Measurements from ENCODE around the gene FGF6.

DNA sequence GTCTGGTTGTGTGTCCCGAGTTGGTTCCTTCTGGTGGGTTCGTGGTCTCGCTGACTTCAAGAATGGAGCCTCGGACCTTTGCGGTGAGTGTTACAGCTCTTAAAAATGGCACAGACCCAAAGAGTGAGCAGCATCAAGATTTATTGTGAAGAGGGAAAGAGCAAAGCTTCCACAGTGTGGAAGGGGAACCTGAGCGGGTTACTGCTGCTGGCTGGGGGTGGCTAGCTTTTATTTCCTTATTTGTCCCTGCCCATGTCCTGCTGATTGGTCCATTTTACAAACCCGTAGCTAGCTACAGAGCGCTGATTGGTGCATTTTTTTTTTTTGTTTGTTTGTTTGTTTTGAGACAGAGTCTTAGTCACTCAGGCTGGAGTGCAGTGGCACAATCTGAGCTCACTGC, 29.3 kb downstream of the FGF6 start:
- TF ChIP-seq CTCF (conservative IDR thresholded peaks at IDR 0.05 in 1 of 2, IDR thresholded peaks at IDR 0.05 in 1 of 2; ENCODE audit: extremely low read depth in 1 of 2, insufficient read depth in 1 of 2, low read depth in 1 of 2, low read length in 2 of 2) (no peak), EZH2 (IDR thresholded peaks at IDR 0.05; ENCODE audit: borderline replicate concordance, low read length) (no peak)

Data from mammary epithelial cell (primary cell).